GM23248 (cell line): Measurements from ENCODE around the gene SGSM2. TPM values are rescaled to one million over a fixed set of nuclear protein-coding genes. Genes with fewer than 3 reads are reported as not detected.

Experiments used
- DNase-seq: peaks from one replicate; pipeline ENCODE4 v3.0.0-alpha.2; 2015
- H2AFZ ChIP-seq: fragments of 200-600 bp; sonication (generic); 2 replicates; pipeline ENCODE4 v1.6.1; 2016; ENCODE audit warnings: antibody characterized with exemption
- H3F3A ChIP-seq: fragments of 200-600 bp; sonication (generic); 2 replicates; pipeline ENCODE4 v1.6.1; 2016; ENCODE audit warnings: mild to moderate bottlenecking, antibody characterized with exemption, mixed run types; ENCODE audit not compliant: insufficient read depth
- H3K27ac ChIP-seq: fragments of 200-600 bp; sonication (generic); 2 replicates; pipeline ENCODE4 v1.5.1; 2016; ENCODE audit warnings: mild to moderate bottlenecking
- H3K27me3 ChIP-seq: fragments of 200-600 bp; sonication (generic); replicated peaks from 2 replicates; pipeline ENCODE4 v1.6.1; 2016; ENCODE audit warnings: mild to moderate bottlenecking; ENCODE audit not compliant: insufficient read depth
- H3K36me3 ChIP-seq: fragments of 200-600 bp; sonication (generic); 2 replicates; pipeline ENCODE4 v1.6.1; 2016; ENCODE audit warnings: low read depth, mild to moderate bottlenecking
- H3K4me1 ChIP-seq: fragments of 200-600 bp; sonication (generic); 2 replicates; pipeline ENCODE4 v1.6.1; 2016; ENCODE audit warnings: mild to moderate bottlenecking; ENCODE audit not compliant: insufficient read depth
- H3K4me2 ChIP-seq: fragments of 200-600 bp; sonication (generic); one replicate; pipeline ENCODE4 v1.6.1; 2016; ENCODE audit warnings: mild to moderate bottlenecking; ENCODE audit not compliant: unreplicated experiment
- H3K4me3 ChIP-seq: fragments of 200-600 bp; sonication (generic); 2 replicates; pipeline ENCODE4 v1.5.1; 2016; ENCODE audit warnings: mild to moderate bottlenecking
- H3K79me2 ChIP-seq: fragments of 200-600 bp; sonication (generic); 2 replicates; pipeline ENCODE4 v1.6.1; 2016; ENCODE audit warnings: mild to moderate bottlenecking; ENCODE audit not compliant: insufficient read depth
- H3K9ac ChIP-seq: fragments of 200-600 bp; sonication (generic); 2 replicates; pipeline ENCODE4 v1.6.1; 2016; ENCODE audit warnings: mild to moderate bottlenecking
- H3K9me2 ChIP-seq: fragments of 200-600 bp; sonication (generic); 2 replicates; pipeline ENCODE4 v1.6.1; 2016; ENCODE audit warnings: mixed run types, mild to moderate bottlenecking, moderate library complexity; ENCODE audit not compliant: insufficient read depth
- H3K9me3 ChIP-seq: fragments of 200-600 bp; sonication (generic); one replicate; pipeline ENCODE4 v1.6.1; 2017; ENCODE audit warnings: low read depth
- H4K20me1 ChIP-seq: fragments of 200-600 bp; sonication (generic); 2 replicates; pipeline ENCODE4 v1.6.0; 2016; ENCODE audit not compliant: insufficient read depth
- EZH2 ChIP-seq: fragments of 200-600 bp; sonication (generic); IDR thresholded peaks from 2 replicates; pipeline ENCODE4 v1.6.1; 2018; ENCODE audit warnings: antibody characterized with exemption, mild to moderate bottlenecking; ENCODE audit not compliant: insufficient read depth, poor library complexity, severe bottlenecking
- EZH2phosphoT487 ChIP-seq: fragments of 200-600 bp; sonication (generic); IDR thresholded peaks from 2 replicates; pipeline ENCODE4 v1.6.1; 2018; ENCODE audit warnings: antibody characterized with exemption, moderate library complexity, mild to moderate bottlenecking, low read depth; ENCODE audit not compliant: insufficient read depth
- WGBS, 2 experiments: methylation state at CpG; one replicate each; pipeline ENCODE4 v1.1.6; 2015 to 2017; ENCODE audit warnings: low lambda C conversion rate in 2 of 2, low coverage in 1 of 2; ENCODE audit errors: missing lambda C conversion rate in 2 of 2; 5-methylcytosine and 5-hydroxymethylcytosine counted together
- in situ Hi-C: fragments of 300-500 bp; cut with MboI; formaldehyde crosslinking; loops from 2 replicates; pipeline ENCODE4 v1.15.0; 2020
- polyA plus RNA-seq: library from polyadenylated mRNA; unstranded; fragments of >200 nt; fragmentation: Nextera tagmentation; extraction: Ambion mirVana; gene quantifications from 2 replicates; pipeline ENCODE4 v1.2.1, GENCODE V29; 2016
- total RNA-seq: library from RNA; depleted of rRNA; stranded (reverse); fragments of >200 nt; shearing (Covaris generic); gene quantifications from 2 replicates; pipeline ENCODE4 v1.2.3, GENCODE V29; 2014; rRNA removed

Gene SGSM2
- 29.2 and 32.3 TPM in 2 replicates for total RNA-seq
- polyA plus RNA-seq, result 17.8 and 19.8 TPM in 2 replicates

- peak within 1 kb of the TSS; percentile 90 for H2AFZ ChIP-seq
- H3K9ac ChIP-seq, result peak within 1 kb of the TSS; percentile 94
- WGBS, 2 experiments, result 2% methylated on average over 35 to 60 of the region's 77 CpGs
- no peak for TF ChIP-seq EZH2
- no peak for TF ChIP-seq EZH2phosphoT487
- in situ Hi-C loops, result no loop called here
- H3F3A ChIP-seq, result 0 out of 2 replicates have a peak, but pooled peaks cover 7% of the 10 kb centered on the region
- H3K4me3 ChIP-seq, result peak within 1 kb of the TSS; percentile 98
- peak within 1 kb of the TSS; percentile 69 for H3K27ac ChIP-seq
- DNase-seq, result peak; percentile 68
- peaks cover 7% of the 10 kb centered on the region for H3K4me1 ChIP-seq
- H3K9me3 ChIP-seq, result no peaks in the 10 kb centered on the region
- peak within 1 kb of the TSS; percentile 86 for H3K4me2 ChIP-seq
- H3K27me3 ChIP-seq, result no peaks in the 10 kb centered on the region
- H3K9me2 ChIP-seq, result no peaks in the 10 kb centered on the region
- H3K36me3 ChIP-seq, result peaks cover 32% of the 10 kb centered on the region
- H4K20me1 ChIP-seq, result no peaks in the 10 kb centered on the region
- H3K79me2 ChIP-seq, result peaks cover 45% of the 10 kb centered on the region
Observed at GRCh38 chr17:2336852-2337543, at the start of gene SGSM2. Gene SGSM2, plus strand, starts transcription at chr17:2337501. Its CDS starts 188 bp downstream, at chr17:2337689.

GRCh38 chr17:2289878-2290478, 47.3 kb upstream of the SGSM2 start:
- TF ChIP-seq EZH2 (no peak), EZH2phosphoT487 (no peak)
- Histone ChIP-seq H3K9me2 (no peaks in the 10 kb centered on the region), H3K36me3 (peaks cover 32% of the 10 kb centered on the region), H2AFZ (no peak overlapping the region), H3K79me2 (peaks cover 16% of the 10 kb centered on the region), H3K27me3 (no peaks in the 10 kb centered on the region), H3K9me3 (no peaks in the 10 kb centered on the region), H3K4me1 (peaks cover 8% of the 10 kb centered on the region), H3K27ac (no peak overlapping the region), H4K20me1 (no peaks in the 10 kb centered on the region), H3K4me3 (no peak overlapping the region), H3K4me2 (no peak overlapping the region), H3K9ac (no peak overlapping the region), H3F3A (peaks cover 13% of the 10 kb centered on the region; the same call in 1 of the 2 replicates)
- 97 to 100% methylated on average over 5 of the region's 5 CpGs for WGBS, 2 experiments
- in situ Hi-C loops, result no loop called here
- DNase-seq, result peak; percentile 45

- WGBS, 2 experiments, result 91 to 92% methylated on average over 2 of the region's 2 CpGs
- Histone ChIP-seq H3K4me3 (no peak overlapping the region), H3K9me3 (no peaks in the 10 kb centered on the region), H3K79me2 (peaks cover 31% of the 10 kb centered on the region), H3K4me2 (no peak overlapping the region), H2AFZ (no peak overlapping the region), H3K36me3 (peaks cover 30% of the 10 kb centered on the region; the same call in 1 of the 2 replicates), H3F3A (peaks cover 13% of the 10 kb centered on the region; the same call in 1 of the 2 replicates), H3K9me2 (no peaks in the 10 kb centered on the region), H4K20me1 (no peaks in the 10 kb centered on the region), H3K27me3 (no peaks in the 10 kb centered on the region), H3K4me1 (peaks cover 8% of the 10 kb centered on the region), H3K27ac (no peak overlapping the region), H3K9ac (no peak overlapping the region)
- TF ChIP-seq EZH2phosphoT487 (no peak), EZH2 (no peak)
- peak; percentile 41 for DNase-seq
- in situ Hi-C loops, result no loop called here
Observed at GRCh38 chr17:2292100-2292499, 45.2 kb upstream of the SGSM2 start.

- H2AFZ ChIP-seq, result no peak overlapping the region
Observed at GRCh38 chr17:2295575-2295974, 41.7 kb upstream of the SGSM2 start.

More at GRCh38 chr17:2295575-2295974, 41.7 kb upstream of the SGSM2 start:
- no peak overlapping the region for H3K4me3 ChIP-seq
- H3K4me1 ChIP-seq, result peaks cover 8% of the 10 kb centered on the region
- no peak overlapping the region for H3K4me2 ChIP-seq
- no peaks in the 10 kb centered on the region for H3K9me2 ChIP-seq
- H3K27ac ChIP-seq, result no peak overlapping the region
- no peaks in the 10 kb centered on the region for H3K27me3 ChIP-seq
- H3K9ac ChIP-seq, result no peak overlapping the region
- 90 to 95% methylated on average over 1 of the region's 1 CpG for WGBS, 2 experiments
- no peaks in the 10 kb centered on the region for H4K20me1 ChIP-seq
- H3F3A ChIP-seq, result peaks cover 8% of the 10 kb centered on the region; the same call in 1 of the 2 replicates
- no peaks in the 10 kb centered on the region for H3K9me3 ChIP-seq
- TF ChIP-seq EZH2phosphoT487, result no peak
- TF ChIP-seq EZH2, result no peak
- peaks cover 28% of the 10 kb centered on the region; the same call in 1 of the 2 replicates for H3K36me3 ChIP-seq
- H3K79me2 ChIP-seq, result peaks cover 64% of the 10 kb centered on the region
- in situ Hi-C loops, result no loop called here
- DNase-seq, result peak; percentile 8
